H1 (cell line): Measurements from ENCODE around the gene ILK. TPM values are rescaled to one million over a fixed set of nuclear protein-coding genes. Genes with fewer than 3 reads are reported as not detected.
A peak's percentile ranks its signal among the peaks of the same experiment; 100 is the strongest.

Source experiments
- CTCF ChIA-PET: fragments of 300-600 bp; sonication (Branson Sonifier 250); formaldehyde crosslinking; loops from one replicate; lab custom pipeline; 2021; ENCODE audit not compliant: partially characterized antibody; lab: Charles Lee
- POLR2A ChIA-PET: fragments of 300-600 bp; sonication (Branson Sonifier 250); formaldehyde crosslinking; loops from one replicate; lab custom pipeline; 2021; ENCODE audit warnings: inconsistent platforms; ENCODE audit not compliant: partially characterized antibody; lab: Charles Lee
- DNase-seq, 2 experiments: peaks; one replicate each; pipeline versions ENCODE4 v3.0.0 to v3.0.0-alpha.2; 2010 to 2022; ENCODE audit warnings: low spot score in 2 of 2, low read depth in 1 of 2, mixed read lengths in 1 of 2
- FAIRE-seq: peaks from 2 replicates; lab custom pipeline; 2011; peaks lifted over from hg19 to GRCh38; lab: Jason Lieb, UNC
- H2AFZ ChIP-seq: 2 replicates; pipeline ENCODE4 v1.8.1; 2012; ENCODE audit warnings: low read length, inconsistent platforms
- H2AK5ac ChIP-seq: 2 replicates; pipeline ENCODE4 v1.6.1; 2013; ENCODE audit warnings: low read depth, low read length
- H2BK120ac ChIP-seq: replicated peaks from 2 replicates; pipeline ENCODE3; 2013; ENCODE audit warnings: low read depth, low read length, inconsistent platforms
- H2BK12ac ChIP-seq: 2 replicates; pipeline ENCODE4 v1.6.1; 2013; ENCODE audit warnings: low read depth, low read length
- H2BK15ac ChIP-seq: 2 replicates; pipeline ENCODE4 v1.6.1; 2013; ENCODE audit warnings: low read length
- H2BK20ac ChIP-seq: 2 replicates; pipeline ENCODE4 v1.6.1; 2013; ENCODE audit warnings: low read length
- H2BK5ac ChIP-seq: 2 replicates; pipeline ENCODE4 v1.6.1; 2013; ENCODE audit warnings: low read depth, low read length
- H3K14ac ChIP-seq: 2 replicates; pipeline ENCODE4 v1.6.1; 2013; ENCODE audit warnings: inconsistent platforms; ENCODE audit not compliant: insufficient read length
- H3K18ac ChIP-seq: 2 replicates; pipeline ENCODE4 v1.6.1; 2013; ENCODE audit warnings: low read length; ENCODE audit errors: extremely low read depth
- H3K23ac ChIP-seq: 2 replicates; pipeline ENCODE4 v1.6.1; 2013; ENCODE audit warnings: inconsistent platforms; ENCODE audit not compliant: insufficient read length
- H3K23me2 ChIP-seq: 2 replicates; pipeline ENCODE4 v1.6.1; 2013; ENCODE audit warnings: low read depth, low read length
- H3K27ac ChIP-seq: 2 replicates; pipeline ENCODE4 v1.6.1; 2011; ENCODE audit warnings: low read depth, low read length, inconsistent platforms
- H3K27me3 ChIP-seq, 4 experiments: replicated peaks in 1 of 4; 1 replicate in 1 of 4; 2 replicates in 3 of 4; pipeline versions ENCODE4 v1.6.1 to v1.8.1; 2011 to 2013; ENCODE audit warnings: low read length in 3 of 4, mild to moderate bottlenecking in 3 of 4, inconsistent platforms in 2 of 4, mixed read lengths in 2 of 4, moderate library complexity in 1 of 4; ENCODE audit not compliant: control insufficient read depth in 3 of 4, insufficient read depth in 3 of 4; ENCODE audit errors: extremely low read depth in 1 of 4
- H3K36me3 ChIP-seq, 4 experiments: 2 replicates each; pipeline versions ENCODE4 v1.6.1 to v1.8.1; 2011 to 2013; ENCODE audit warnings: mild to moderate bottlenecking in 4 of 4, low read length in 3 of 4, moderate library complexity in 2 of 4, control low read depth in 1 of 4, inconsistent platforms in 1 of 4; ENCODE audit not compliant: insufficient read depth in 4 of 4, control insufficient read depth in 2 of 4
- H3K4ac ChIP-seq: replicated peaks from 2 replicates; pipeline ENCODE3; 2013; ENCODE audit warnings: low read length, low read depth, mixed read lengths, inconsistent platforms; ENCODE audit not compliant: insufficient read length
- H3K4me1 ChIP-seq, 4 experiments: replicated peaks in 1 of 4; 1 replicate in 1 of 4; 2 replicates in 3 of 4; pipeline versions ENCODE4 v1.6.1 to v1.8.1; 2011 to 2013; ENCODE audit warnings: low read length in 3 of 4, inconsistent platforms in 2 of 4, mixed read lengths in 1 of 4; ENCODE audit not compliant: insufficient read depth in 4 of 4, control insufficient read depth in 3 of 4
- H3K4me2 ChIP-seq, 2 experiments: 2 replicates each; pipeline versions ENCODE4 v1.6.1 to v1.8.1; 2011 to 2013; ENCODE audit warnings: low read depth in 2 of 2, low read length in 2 of 2, control low read depth in 1 of 2, inconsistent platforms in 1 of 2, mild to moderate bottlenecking in 1 of 2; ENCODE audit not compliant: insufficient read depth in 1 of 2
- H3K4me3 ChIP-seq, 4 experiments: fragments of 200-600, 300-600 bp in 1 of 4; sonication (generic), shearing (Covaris generic), sonication (Bioruptor Twin) in 1 of 4; 2 replicates each; pipeline versions ENCODE4 v1.5.1 to v1.8.1; 2011 to 2016; ENCODE audit warnings: low read length in 4 of 4, low read depth in 3 of 4, control low read depth in 2 of 4, inconsistent platforms in 2 of 4, mild to moderate bottlenecking in 2 of 4, mixed read lengths in 1 of 4, moderate library complexity in 1 of 4; ENCODE audit not compliant: insufficient read depth in 2 of 4; ENCODE audit errors: extremely low read depth in 1 of 4
- H3K56ac ChIP-seq: replicated peaks from 2 replicates; pipeline ENCODE3; 2013; ENCODE audit warnings: low read depth, mild to moderate bottlenecking, mixed read lengths, low read length, inconsistent platforms; ENCODE audit not compliant: insufficient read length
- H3K79me1 ChIP-seq: 2 replicates; pipeline ENCODE4 v1.6.1; 2013; ENCODE audit warnings: low read depth, low read length, control low read depth
- H3K79me2 ChIP-seq, 2 experiments: 2 replicates each; pipeline versions ENCODE4 v1.6.1 to v1.8.1; 2012 to 2013; ENCODE audit warnings: low read length in 2 of 2, mild to moderate bottlenecking in 2 of 2, inconsistent platforms in 1 of 2; ENCODE audit not compliant: insufficient read depth in 2 of 2, control insufficient read depth in 1 of 2
- H3K9ac ChIP-seq, 4 experiments: replicated peaks in 1 of 4; 1 replicate in 1 of 4; 2 replicates in 3 of 4; pipeline versions ENCODE4 v1.6.1 to v1.8.1; 2011 to 2013; ENCODE audit warnings: low read depth in 3 of 4, low read length in 3 of 4, control low read depth in 2 of 4, mild to moderate bottlenecking in 2 of 4, moderate library complexity in 2 of 4, inconsistent platforms in 1 of 4; ENCODE audit errors: extremely low read depth in 1 of 4
- H3K9me3 ChIP-seq, 2 experiments: 2 replicates each; pipeline versions ENCODE4 v1.6.1 to v1.8.1; 2012 to 2013; ENCODE audit warnings: mild to moderate bottlenecking in 2 of 2, moderate library complexity in 2 of 2, control low read depth in 1 of 2, inconsistent platforms in 1 of 2, low read depth in 1 of 2, low read length in 1 of 2, mixed read lengths in 1 of 2; ENCODE audit not compliant: insufficient read depth in 2 of 2
- H4K20me1 ChIP-seq, 2 experiments: replicated peaks in 1 of 2; 2 replicates each; pipeline versions ENCODE3 to v1.8.1; 2011 to 2013; ENCODE audit warnings: inconsistent platforms in 2 of 2, low read length in 2 of 2, mild to moderate bottlenecking in 1 of 2; ENCODE audit not compliant: insufficient read depth in 2 of 2, control insufficient read depth in 1 of 2
- H4K5ac ChIP-seq: 2 replicates; pipeline ENCODE4 v1.6.1; 2013; ENCODE audit warnings: low read length, low read depth, mixed read lengths, inconsistent platforms; ENCODE audit not compliant: insufficient read length
- H4K8ac ChIP-seq: 2 replicates; pipeline ENCODE4 v1.8.0; 2013; ENCODE audit warnings: mild to moderate bottlenecking, moderate library complexity, low read length, inconsistent platforms; ENCODE audit not compliant: insufficient read depth; ENCODE audit errors: extremely low read depth
- H4K91ac ChIP-seq: replicated peaks from 2 replicates; pipeline ENCODE3; 2013; ENCODE audit warnings: low read length, mixed read lengths, inconsistent platforms; ENCODE audit not compliant: insufficient read length
- CBX8 ChIP-seq: fragments of 300-800, 300-1000 bp; sonication (generic); IDR thresholded peaks from 2 replicates; pipeline ENCODE4 v1.7.1; 2016; ENCODE audit warnings: low read depth, low read length, borderline replicate concordance
- CTBP2 ChIP-seq: IDR thresholded peaks from 2 replicates; pipeline ENCODE4 v1.7.0; 2011; ENCODE audit warnings: borderline replicate concordance, mild to moderate bottlenecking, moderate library complexity, mixed read lengths, low read length; ENCODE audit not compliant: insufficient read depth, insufficient read length
- KDM1A ChIP-seq: fragments of 200-600, 300-600 bp; sonication (generic); IDR thresholded peaks from 2 replicates; pipeline ENCODE4 v1.7.1; 2016; ENCODE audit warnings: mild to moderate bottlenecking, low read length, borderline replicate concordance
- NRF1 ChIP-seq: IDR thresholded peaks from 2 replicates; pipeline ENCODE4 v1.6.1; 2011; ENCODE audit warnings: mild to moderate bottlenecking, low read depth, low read length, improper control_type of control experiment
- SP1 ChIP-seq: IDR thresholded peaks from 2 replicates; pipeline ENCODE4 v1.6.1; 2011; ENCODE audit warnings: low read depth, low read length
- USF2 ChIP-seq: IDR thresholded peaks from 2 replicates; pipeline ENCODE4 v1.6.1; 2011; ENCODE audit warnings: low read length, improper control_type of control experiment
- WGBS, 2 experiments: shearing (Covaris generic) in 1 of 2; methylation state at CpG; one replicate each; pipeline versions ENCODE4 v1.1.6 to v1.1.7; 2013 to 2015; ENCODE audit warnings: low lambda C conversion rate in 2 of 2, mixed read lengths in 2 of 2, inconsistent platforms in 1 of 2, low coverage in 1 of 2, missing lambda C conversion rate in 1 of 2; ENCODE audit not compliant: insufficient replicate concordance in 2 of 2, insufficient coverage in 1 of 2, insufficient read length in 1 of 2; ENCODE audit errors: extremely low coverage in 1 of 2, missing lambda C conversion rate in 1 of 2; 5-methylcytosine and 5-hydroxymethylcytosine counted together
- polyA plus RNA-seq, 7 experiments: library from polyadenylated mRNA; depleted of rRNA in 3 of 7; stranded (reverse) in 5 of 7; unstranded in 2 of 7; fragments of >200 nt in 5 of 7; fragments of 200-250 nt in 2 of 7; gene quantifications; 1 replicate in 5 of 7; 2 replicates in 1 of 7; 4 replicates in 1 of 7; pipeline versions ENCODE4 v1.2.1 to v1.2.3, GENCODE V29; 2011 to 2013; ENCODE audit warnings: missing spikeins in 2 of 7, mixed read lengths in 2 of 7
- total RNA-seq: library from RNA; stranded (reverse); fragmentation: NEBNext Ultra II Directional; extraction: Animal tissue kit (Norgen Biotek cat#: 25700); gene quantifications from 2 replicates; pipeline ENCODE4 v1.2.1, GENCODE V29; 2021

Gene ILK
- total and polyA plus RNA-seq, 2 of the 8 experiments (the other 6 are each of a cell fraction or from before 2014, with no cell fraction given), result 91.4 to 132 TPM

GRCh38 chr11:6618117-6619003, 14.8 kb downstream of the ILK start:
- no peak overlapping the region for H3K27ac ChIP-seq
- no peak overlapping the region for H3K23ac ChIP-seq
- no peak overlapping the region for H4K5ac ChIP-seq
- H3K4me1 ChIP-seq, result peaks cover 0 to 7% (median 4%) of the 10 kb centered on the region in 4 experiments; a peak in 3 of 7 replicates
- H3K36me3 ChIP-seq, result peaks cover 0 to 4% (median 2%) of the 10 kb centered on the region in 4 experiments; a peak in 4 of 8 replicates
- H2AFZ ChIP-seq, result no peak overlapping the region
- H3K79me1 ChIP-seq, result no peaks in the 10 kb centered on the region; the same call in none of the 2 replicates
- no peaks in the 10 kb centered on the region for H4K20me1 ChIP-seq
- H3K14ac ChIP-seq, result no peak overlapping the region
- peak overlapping the region; percentile 72 to 97 (median 89) for H3K4me3 ChIP-seq
- H2BK12ac ChIP-seq, result no peak overlapping the region
- DNase-seq (no peak), FAIRE-seq (no peak)
- no peaks in the 10 kb centered on the region for H3K9me3 ChIP-seq
- H3K23me2 ChIP-seq, result peaks cover 6% of the 10 kb centered on the region
- H2BK120ac ChIP-seq, result no peak overlapping the region
- H4K91ac ChIP-seq, result no peak overlapping the region
- H3K4ac ChIP-seq, result peak overlapping the region; percentile 63
- ChIA-PET POLR2A (interaction anchor here (0.7 to 3.2 kb wide), 14 partner anchors 9 to 218 kb away, joined by 3 to 31 read pairs (median 4); partner anchors contain the start of genes MRPL17 and RRP8), CTCF (interaction anchor here (0.7 to 2.6 kb wide), 17 partner anchors 10 to 654 kb away, joined by 3 to 11 read pairs (median 3); partner anchors contain the start of gene ILK)
- no peak overlapping the region for H2BK20ac ChIP-seq
- H2BK15ac ChIP-seq, result no peak overlapping the region
- H3K79me2 ChIP-seq, result peaks cover 0 to 8% of the 10 kb centered on the region in 2 experiments; a peak in 1 of 4 replicates
- peak overlapping the region; percentile 87; the same call in 1 of the 2 replicates for H4K8ac ChIP-seq
- no peaks in the 10 kb centered on the region for H3K27me3 ChIP-seq
- no peak overlapping the region for H3K56ac ChIP-seq
- no peak overlapping the region for H2BK5ac ChIP-seq
- WGBS, 2 experiments, result 83% methylated on average over 15 of the region's 15 CpGs; no CpG with 5 or more reads in 1 of the 2 experiments
- H2AK5ac ChIP-seq, result no peak overlapping the region
- H3K4me2 ChIP-seq, result peak overlapping the region; percentile 90 to 98
- H3K18ac ChIP-seq, result no peak overlapping the region
- peak overlapping the region; percentile 68 to 96 (median 79) for H3K9ac ChIP-seq
- no peak for TF ChIP-seq NRF1
- no peak for TF ChIP-seq USF2
- no peak for TF ChIP-seq SP1
- no peak for TF ChIP-seq KDM1A
- TF ChIP-seq CTBP2, result no peak
- TF ChIP-seq CBX8, result no peak
